B cell (primary cell): ENCODE data around the gene MID1IP1.

ENCODE experiments used
- EZH2 ChIP-seq: IDR thresholded peaks from 2 replicates; pipeline ENCODE4 v1.6.1; 2012; ENCODE audit warnings: borderline replicate concordance, low read depth, mild to moderate bottlenecking, moderate library complexity, low read length; ENCODE audit not compliant: insufficient read depth, poor library complexity, severe bottlenecking
- TF ChIP-seq, protein P1 (sequence below): fragments of 200-600 bp; IDR thresholded peaks from one replicate; pipeline ENCODE4 v1.8.0; 2022; ENCODE audit warnings: antibody characterized with exemption, mild to moderate bottlenecking

GRCh38 chrX:38819163-38819562 is 17.9 kb downstream of the MID1IP1 start:
- no peak for TF ChIP-seq EZH2
- TF ChIP-seq, protein P1, sequence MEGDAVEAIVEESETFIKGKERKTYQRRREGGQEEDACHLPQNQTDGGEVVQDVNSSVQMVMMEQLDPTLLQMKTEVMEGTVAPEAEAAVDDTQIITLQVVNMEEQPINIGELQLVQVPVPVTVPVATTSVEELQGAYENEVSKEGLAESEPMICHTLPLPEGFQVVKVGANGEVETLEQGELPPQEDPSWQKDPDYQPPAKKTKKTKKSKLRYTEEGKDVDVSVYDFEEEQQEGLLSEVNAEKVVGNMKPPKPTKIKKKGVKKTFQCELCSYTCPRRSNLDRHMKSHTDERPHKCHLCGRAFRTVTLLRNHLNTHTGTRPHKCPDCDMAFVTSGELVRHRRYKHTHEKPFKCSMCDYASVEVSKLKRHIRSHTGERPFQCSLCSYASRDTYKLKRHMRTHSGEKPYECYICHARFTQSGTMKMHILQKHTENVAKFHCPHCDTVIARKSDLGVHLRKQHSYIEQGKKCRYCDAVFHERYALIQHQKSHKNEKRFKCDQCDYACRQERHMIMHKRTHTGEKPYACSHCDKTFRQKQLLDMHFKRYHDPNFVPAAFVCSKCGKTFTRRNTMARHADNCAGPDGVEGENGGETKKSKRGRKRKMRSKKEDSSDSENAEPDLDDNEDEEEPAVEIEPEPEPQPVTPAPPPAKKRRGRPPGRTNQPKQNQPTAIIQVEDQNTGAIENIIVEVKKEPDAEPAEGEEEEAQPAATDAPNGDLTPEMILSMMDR = no peak
